ENCODE results near the gene ZC3H10. TPM values are rescaled to one million over a fixed set of nuclear protein-coding genes. Genes with fewer than 3 reads are reported as not detected.
A peak's percentile ranks its signal among the peaks of the same experiment; 100 is the strongest.

ZC3H10 gene
- total and polyA plus RNA-seq, 8 donors, result 4.2 to 8.7 (median 5.9) TPM

DNA sequence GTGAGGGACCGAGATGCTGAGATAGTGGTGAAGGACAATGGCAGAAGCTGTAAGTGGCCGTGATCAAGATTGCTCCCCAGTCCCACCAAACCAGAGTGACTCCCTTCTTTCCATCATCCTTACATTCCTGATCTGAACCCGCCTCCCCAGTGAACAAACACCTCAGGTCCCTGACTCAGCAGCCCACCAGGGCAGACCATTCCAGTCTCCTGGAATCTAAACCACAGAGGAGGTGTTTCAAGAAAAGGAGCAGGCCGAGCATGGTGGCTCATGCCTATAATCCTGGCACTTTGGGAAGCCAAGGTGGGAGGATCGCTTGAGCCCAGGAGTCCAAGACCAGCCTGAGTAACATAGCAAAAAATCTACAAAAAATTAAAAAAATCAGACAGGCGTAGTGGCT is 31.5 kb upstream of the ZC3H10 start:
- Histone ChIP-seq H3K9me3 (no peaks in the 10 kb centered on the region), H3K36me3 (no peaks in the 10 kb centered on the region), H3K4me1 (peaks cover 4 to 6% of the 10 kb centered on the region in 2 donors), H3K4me3 (no peak overlapping the region), H3K27me3 (peaks cover 0 to 14% of the 10 kb centered on the region in 2 donors), H3K27ac (peak overlapping the region; percentile 18 to 50)
- ATAC-seq (no peak), DNase-seq (no peak)
- TF ChIP-seq, protein P1, sequence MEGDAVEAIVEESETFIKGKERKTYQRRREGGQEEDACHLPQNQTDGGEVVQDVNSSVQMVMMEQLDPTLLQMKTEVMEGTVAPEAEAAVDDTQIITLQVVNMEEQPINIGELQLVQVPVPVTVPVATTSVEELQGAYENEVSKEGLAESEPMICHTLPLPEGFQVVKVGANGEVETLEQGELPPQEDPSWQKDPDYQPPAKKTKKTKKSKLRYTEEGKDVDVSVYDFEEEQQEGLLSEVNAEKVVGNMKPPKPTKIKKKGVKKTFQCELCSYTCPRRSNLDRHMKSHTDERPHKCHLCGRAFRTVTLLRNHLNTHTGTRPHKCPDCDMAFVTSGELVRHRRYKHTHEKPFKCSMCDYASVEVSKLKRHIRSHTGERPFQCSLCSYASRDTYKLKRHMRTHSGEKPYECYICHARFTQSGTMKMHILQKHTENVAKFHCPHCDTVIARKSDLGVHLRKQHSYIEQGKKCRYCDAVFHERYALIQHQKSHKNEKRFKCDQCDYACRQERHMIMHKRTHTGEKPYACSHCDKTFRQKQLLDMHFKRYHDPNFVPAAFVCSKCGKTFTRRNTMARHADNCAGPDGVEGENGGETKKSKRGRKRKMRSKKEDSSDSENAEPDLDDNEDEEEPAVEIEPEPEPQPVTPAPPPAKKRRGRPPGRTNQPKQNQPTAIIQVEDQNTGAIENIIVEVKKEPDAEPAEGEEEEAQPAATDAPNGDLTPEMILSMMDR (IDR thresholded peaks at IDR 0.05), result no peak
- intact Hi-C loops (cut with DNase I), result no loop called here

DNA sequence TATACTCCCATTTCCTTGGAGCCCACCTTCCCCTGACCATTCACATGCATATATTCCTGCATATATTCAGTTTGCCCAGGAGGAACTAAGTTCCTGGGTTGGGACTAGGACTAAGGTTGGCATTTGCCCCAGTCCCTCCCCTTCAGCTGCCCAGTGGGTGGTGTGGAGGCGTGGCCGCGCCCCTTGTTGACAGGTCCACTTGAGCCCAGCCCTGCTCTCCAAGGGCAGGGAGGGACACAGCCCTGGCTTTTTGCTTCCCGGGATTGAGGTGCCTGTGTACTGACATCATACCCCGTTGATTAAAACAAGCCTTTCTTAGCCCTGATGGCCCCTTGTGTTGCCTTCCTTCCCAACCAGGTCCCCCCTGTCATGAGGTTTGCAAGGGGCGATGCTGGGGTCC is 30.8 kb upstream of the ZC3H10 start:
- ATAC-seq (peak; percentile 96), DNase-seq (peak in 3 of 4 donors; percentile 76 to 93 (median 91))
- peaks cover 0 to 8% of the 10 kb centered on the region in 2 donors for H3K27me3 ChIP-seq
- H3K4me1 ChIP-seq, result peaks cover 4 to 6% of the 10 kb centered on the region in 2 donors
- no peaks in the 10 kb centered on the region for H3K9me3 ChIP-seq
- H3K4me3 ChIP-seq, result no peak overlapping the region
- TF ChIP-seq, protein P1 (IDR thresholded peaks at IDR 0.05), result no peak
- intact Hi-C loops (cut with DNase I), result no loop called here
- H3K36me3 ChIP-seq, result no peaks in the 10 kb centered on the region
- peak overlapping the region; percentile 23 to 54 for H3K27ac ChIP-seq

DNA sequence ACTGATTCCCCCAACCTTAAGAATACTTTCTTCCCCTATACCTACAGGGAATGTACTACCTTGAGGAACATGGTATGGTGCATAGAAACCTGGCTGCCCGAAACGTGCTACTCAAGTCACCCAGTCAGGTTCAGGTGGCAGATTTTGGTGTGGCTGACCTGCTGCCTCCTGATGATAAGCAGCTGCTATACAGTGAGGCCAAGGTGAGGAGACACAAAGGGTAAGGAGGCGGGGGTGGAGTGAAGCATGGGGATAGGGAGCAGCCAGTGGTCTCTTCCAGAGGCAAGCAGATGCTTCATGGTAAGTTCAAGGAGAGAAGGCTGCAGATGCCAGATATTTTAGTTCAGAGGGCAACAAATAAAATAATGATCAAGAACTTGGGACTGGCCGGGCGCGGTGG is 20.3 kb upstream of the ZC3H10 start:
- H3K27ac ChIP-seq, result no peak overlapping the region
- ATAC-seq, result no peak
- TF ChIP-seq, protein P1 (IDR thresholded peaks at IDR 0.05), result no peak
- H3K9me3 ChIP-seq, result no peaks in the 10 kb centered on the region
- peaks cover 0 to 3% of the 10 kb centered on the region in 2 donors for H3K27me3 ChIP-seq
- H3K36me3 ChIP-seq, result peaks cover 0 to 25% of the 10 kb centered on the region in 2 donors
- no peak for DNase-seq
- peaks cover 0 to under 1% of the 10 kb centered on the region in 2 donors for H3K4me1 ChIP-seq
- no peak overlapping the region for H3K4me3 ChIP-seq
- intact Hi-C loops (cut with DNase I), result no loop called here

DNA sequence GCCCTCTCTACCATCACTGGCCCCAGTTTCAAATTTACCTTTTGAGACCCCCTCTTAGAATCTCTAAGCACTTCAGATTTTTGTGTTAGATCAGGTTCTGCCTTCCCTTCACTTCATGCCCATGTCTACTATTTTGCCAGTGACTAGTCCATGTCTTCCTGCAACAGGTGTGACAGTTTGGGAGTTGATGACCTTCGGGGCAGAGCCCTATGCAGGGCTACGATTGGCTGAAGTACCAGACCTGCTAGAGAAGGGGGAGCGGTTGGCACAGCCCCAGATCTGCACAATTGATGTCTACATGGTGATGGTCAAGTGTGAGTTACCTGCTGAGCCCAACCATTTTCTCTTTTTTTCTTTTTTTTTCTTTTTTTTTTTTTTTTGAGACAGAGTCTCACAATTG is 19.5 kb upstream of the ZC3H10 start:
- H3K4me3 ChIP-seq, result no peak overlapping the region
- no peak for ATAC-seq

DNA sequence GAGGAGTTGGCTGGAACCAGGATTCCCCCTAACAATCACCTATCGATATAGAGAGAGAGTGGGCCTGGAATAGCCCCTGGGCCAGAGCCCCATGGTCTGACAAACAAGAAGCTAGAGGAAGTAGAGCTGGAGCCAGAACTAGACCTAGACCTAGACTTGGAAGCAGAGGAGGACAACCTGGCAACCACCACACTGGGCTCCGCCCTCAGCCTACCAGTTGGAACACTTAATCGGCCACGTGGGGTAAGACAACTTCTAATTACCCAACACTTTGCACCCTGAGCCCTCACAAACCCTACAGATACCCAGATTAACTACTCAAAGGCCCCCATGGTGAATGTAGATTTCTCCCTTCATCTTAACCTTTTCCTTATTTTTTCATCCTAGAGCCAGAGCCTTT is 18.3 kb upstream of the ZC3H10 start:
- ATAC-seq (no peak), DNase-seq (no peak)
- Histone ChIP-seq H3K4me3 (no peak overlapping the region), H3K27ac (no peak overlapping the region), H3K36me3 (peaks cover 0 to 21% of the 10 kb centered on the region in 2 donors), H3K27me3 (peaks cover 0 to 3% of the 10 kb centered on the region in 2 donors), H3K9me3 (no peaks in the 10 kb centered on the region), H3K4me1 (peaks cover 0 to 12% of the 10 kb centered on the region in 2 donors)
- intact Hi-C loops (cut with DNase I), result no loop called here
- TF ChIP-seq, protein P1 (IDR thresholded peaks at IDR 0.05), result no peak

More for the DNA sequence above, 19.5 kb upstream of the ZC3H10 start:
- DNase-seq, result no peak
- Histone ChIP-seq H3K27me3 (peaks cover 0 to 3% of the 10 kb centered on the region in 2 donors), H3K9me3 (no peaks in the 10 kb centered on the region), H3K27ac (no peak overlapping the region), H3K4me1 (peaks cover 0 to 9% of the 10 kb centered on the region in 2 donors), H3K36me3 (peaks cover 0 to 25% of the 10 kb centered on the region in 2 donors)
- TF ChIP-seq, protein P1 (IDR thresholded peaks at IDR 0.05), result no peak
- intact Hi-C loops (cut with DNase I), result no loop called here

Data from left lung (tissue), 10 donors.